Adrenal gland (tissue), 12 donors: Measurements from ENCODE around the gene SAMD9L. TPM values are rescaled to one million over a fixed set of nuclear protein-coding genes. Genes with fewer than 3 reads are reported as not detected.

Experiments used
- DNase-seq, 7 donors: peaks; one replicate each; pipeline ENCODE4 v3.0.0-alpha.2; 2019 to 2020
- H3K27ac ChIP-seq, 5 donors: fragments of 200-600 bp; sonication (generic) in 4 of 5; 1 replicate in 3 of 5; 2 replicates in 2 of 5; pipeline versions ENCODE4 v1.5.1 to v1.8.0; 2016 to 2020; ENCODE audit warnings: mild to moderate bottlenecking in 1 of 5
- H3K27me3 ChIP-seq: fragments of 200-600 bp; 2 replicates; pipeline ENCODE4 v1.8.0; 2021
- H3K36me3 ChIP-seq, 2 donors: fragments of 200-600 bp; replicated peaks in 1 of 2; 1 replicate in 1 of 2; 2 replicates in 1 of 2; pipeline versions ENCODE4 v1.5.1 to v1.8.0; 2018 to 2022
- H3K4me1 ChIP-seq, 2 donors: fragments of 200-600 bp; replicated peaks in 1 of 2; 1 replicate in 1 of 2; 2 replicates in 1 of 2; pipeline versions ENCODE4 v1.5.1 to v1.8.0; 2018 to 2021
- H3K4me3 ChIP-seq, 4 donors: fragments of 200-600 bp; sonication (generic) in 3 of 4; one replicate each; pipeline ENCODE4 v1.5.1; 2016 to 2018
- H3K9me3 ChIP-seq, 3 donors: fragments of 200-600 bp; sonication (generic) in 1 of 3; replicated peaks in 1 of 3; 1 replicate in 2 of 3; 2 replicates in 1 of 3; pipeline versions ENCODE4 v1.5.1 to v1.8.0; 2016 to 2021
- CTCF ChIP-seq, 6 experiments: fragments of 450-650 bp in 4 of 6; fragments of 200-600 bp in 2 of 6; sonication (generic) in 1 of 6; IDR thresholded peaks; 1 replicate in 5 of 6; 2 replicates in 1 of 6; pipeline versions ENCODE4 v1.5.1 to v1.8.0; 2016 to 2021; ENCODE audit warnings: antibody characterized with exemption in 6 of 6, mild to moderate bottlenecking in 2 of 6, moderate library complexity in 1 of 6
- POLR2A ChIP-seq, 2 donors: fragments of 450-650 bp; IDR thresholded peaks; one replicate each; pipeline ENCODE4 v1.6.1; 2017; ENCODE audit warnings: antibody characterized with exemption in 2 of 2, mild to moderate bottlenecking in 2 of 2, moderate library complexity in 1 of 2
- WGBS, 4 donors: extraction: QIAGEN DNeasy Blood & Tissue Kit in 2 of 4; methylation state at CpG; one replicate each; pipeline versions ENCODE4 v1.1.5 to v1.1.7; 2013 to 2017; 5-methylcytosine and 5-hydroxymethylcytosine counted together
- intact Hi-C, 2 donors: fragments of 100-400 bp; cut with DNase I; formaldehyde crosslinking; loops; one replicate each; pipeline versions ENCODE4 v1.14.1 to v1.15.0; 2022 to 2023
- polyA plus RNA-seq, 3 donors: library from polyadenylated mRNA; stranded (reverse); fragments of 200-250 nt in 2 of 3; fragments of 350-450 nt in 1 of 3; fragmentation: Illumina TruSeq in 1 of 3; extraction: RNeasy Lipid Tissue Mini Kit (QIAGEN cat#74804) in 1 of 3; gene quantifications; one replicate each; pipeline ENCODE4 v1.2.3, GENCODE V29; 2013 to 2014
- total RNA-seq, 9 donors: library from RNA; depleted of rRNA in 4 of 9; stranded (reverse); fragments of >200 nt in 4 of 9; fragments of 120-200 nt in 1 of 9; fragmentation: NEBNext Ultra II Directional in 1 of 9; extraction: Animal tissue kit (Norgen Biotek cat#: 25700) in 1 of 9; gene quantifications; one replicate each; pipeline versions ENCODE4 v1.1.0 to v1.2.4, GENCODE V29; 2013 to 2023
- donor health status: healthy with polysubstance abuse.
- donor health status: Bipolar disorder and iron deficiency.
- donor health status: DM: yes; HTN: yes; CAD: no.
- donor health status: DM: no; HTN: no; CAD: no.
- donor health status: DM: no; HTN: no; CAD: no.
- donor health status: DM: yes; HTN: yes; CAD: no.

Gene SAMD9L
- total and polyA plus RNA-seq, 12 donors: 4.5 to 28.0 (median 10.0) TPM

GRCh38 chr7:93142127-93142526 lies 6.1 kb downstream of the SAMD9L start:
- no peak for DNase-seq
- Histone ChIP-seq H3K9me3 (no peaks in the 10 kb centered on the region), H3K4me3 (no peak overlapping the region), H3K36me3 (peaks cover 0 to 36% of the 10 kb centered on the region in 2 donors), H3K4me1 (peaks cover 0 to 8% of the 10 kb centered on the region in 2 donors), H3K27ac (no peak overlapping the region), H3K27me3 (no peaks in the 10 kb centered on the region)
- intact Hi-C loops: no loop called here
- TF ChIP-seq CTCF (IDR thresholded peaks at IDR 0.05) (no peak), POLR2A (IDR thresholded peaks at IDR 0.05) (no peak)
- 87 to 100% (median 98%) methylated on average over 1 of the region's 1 CpG for WGBS, 4 donors

- WGBS, 4 donors: 88 to 95% (median 92%) methylated on average over 3 of the region's 3 CpGs
- TF ChIP-seq POLR2A (IDR thresholded peaks at IDR 0.05) (no peak), CTCF (IDR thresholded peaks at IDR 0.05) (no peak)
- intact Hi-C loops: no loop called here
- Histone ChIP-seq H3K27me3 (no peaks in the 10 kb centered on the region), H3K27ac (no peak overlapping the region), H3K4me3 (no peak overlapping the region), H3K4me1 (no peaks in the 10 kb centered on the region), H3K9me3 (no peaks in the 10 kb centered on the region), H3K36me3 (peaks cover 0 to 37% of the 10 kb centered on the region in 2 donors)
- DNase-seq: no peak
Observed at GRCh38 chr7:93140582-93141191, 7.5 kb downstream of the SAMD9L start.

GRCh38 chr7:93138576-93138975 lies 9.6 kb downstream of the SAMD9L start:
- Histone ChIP-seq H3K4me1 (no peaks in the 10 kb centered on the region), H3K36me3 (peaks cover 0 to 30% of the 10 kb centered on the region in 2 donors), H3K4me3 (no peak overlapping the region), H3K27ac (no peak overlapping the region), H3K9me3 (no peaks in the 10 kb centered on the region), H3K27me3 (no peaks in the 10 kb centered on the region)
- TF ChIP-seq CTCF (IDR thresholded peaks at IDR 0.05): no peak
- no peak for TF ChIP-seq POLR2A (IDR thresholded peaks at IDR 0.05)
- intact Hi-C loops: no loop called here
- WGBS, 4 donors: 90 to 96% (median 96%) methylated on average over 4 of the region's 4 CpGs
- no peak for DNase-seq

GRCh38 chr7:93133005-93133404 lies 15.2 kb downstream of the SAMD9L start:
- Histone ChIP-seq H3K9me3 (peaks cover 0 to 9% (median 0%) of the 10 kb centered on the region in 3 donors), H3K4me1 (no peaks in the 10 kb centered on the region), H3K27ac (no peak overlapping the region), H3K36me3 (peaks cover 0 to 8% of the 10 kb centered on the region in 2 donors), H3K27me3 (no peaks in the 10 kb centered on the region), H3K4me3 (no peak overlapping the region)
- no peak for TF ChIP-seq POLR2A (IDR thresholded peaks at IDR 0.05)
- TF ChIP-seq CTCF (IDR thresholded peaks at IDR 0.05): no peak
- intact Hi-C loops: no loop called here
- WGBS, 4 donors: 85 to 100% (median 91%) methylated on average over 1 of the region's 1 CpG
- DNase-seq: no peak
